HG02938 (cell line): ENCODE data around the gene TNFRSF18.
"Not testable (repeated sequence)": the region's sequence is repeated elsewhere in the genome, so short reads cannot be mapped to it uniquely, and the experiment has no call there.

Experiments used
- ATAC-seq: cut with Tn5 transposase; IDR thresholded peaks from one replicate; pipeline ENCODE4 v1.9.1; 2021; ENCODE audit warnings: mild to moderate bottlenecking, moderate library complexity; ENCODE audit not compliant: unreplicated experiment

The TNFRSF18 gene

DNA sequence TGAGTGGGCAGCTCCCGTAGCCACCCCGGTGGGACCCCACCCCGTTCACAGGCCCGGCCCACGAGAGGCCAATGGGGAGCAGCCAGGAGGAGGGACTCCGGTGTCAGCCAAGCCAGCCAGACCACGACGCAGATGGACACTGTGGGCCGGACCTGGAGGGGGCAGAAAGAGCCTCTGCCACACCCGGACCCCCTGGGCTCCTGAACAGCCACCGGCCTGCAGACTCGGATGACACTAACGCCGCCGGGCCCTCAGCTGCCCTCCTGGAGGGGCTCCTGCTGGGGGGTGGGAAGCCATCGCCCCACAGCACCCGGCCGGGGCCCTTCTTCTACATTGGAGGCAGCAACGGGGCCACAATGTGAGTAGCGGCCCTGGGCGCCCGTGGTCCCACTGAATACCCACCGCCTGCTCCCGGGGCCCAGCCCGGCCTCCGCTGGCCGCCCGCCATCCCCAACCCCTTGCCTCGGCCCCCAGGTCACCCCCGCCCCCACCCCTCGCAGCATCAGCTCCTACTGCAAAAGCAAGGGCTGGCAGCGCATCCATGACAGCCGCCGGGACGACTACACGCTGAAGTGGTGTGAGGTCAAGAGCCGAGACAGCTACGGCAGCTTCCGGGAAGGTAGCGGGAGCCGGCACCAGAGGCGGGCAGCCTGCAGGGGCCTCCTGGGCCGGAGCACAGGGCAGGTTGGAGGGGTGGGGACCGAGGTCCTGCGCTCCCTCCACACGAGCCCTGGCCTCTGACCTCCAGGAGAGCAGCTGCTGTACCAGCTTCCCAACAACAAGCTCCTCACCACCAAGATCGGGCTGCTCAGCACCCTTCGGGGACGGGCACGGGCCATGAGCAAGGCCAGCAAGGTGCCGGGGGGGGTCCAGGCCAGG, 26.2 kb downstream of the TNFRSF18 start:
- no peak for ATAC-seq

DNA sequence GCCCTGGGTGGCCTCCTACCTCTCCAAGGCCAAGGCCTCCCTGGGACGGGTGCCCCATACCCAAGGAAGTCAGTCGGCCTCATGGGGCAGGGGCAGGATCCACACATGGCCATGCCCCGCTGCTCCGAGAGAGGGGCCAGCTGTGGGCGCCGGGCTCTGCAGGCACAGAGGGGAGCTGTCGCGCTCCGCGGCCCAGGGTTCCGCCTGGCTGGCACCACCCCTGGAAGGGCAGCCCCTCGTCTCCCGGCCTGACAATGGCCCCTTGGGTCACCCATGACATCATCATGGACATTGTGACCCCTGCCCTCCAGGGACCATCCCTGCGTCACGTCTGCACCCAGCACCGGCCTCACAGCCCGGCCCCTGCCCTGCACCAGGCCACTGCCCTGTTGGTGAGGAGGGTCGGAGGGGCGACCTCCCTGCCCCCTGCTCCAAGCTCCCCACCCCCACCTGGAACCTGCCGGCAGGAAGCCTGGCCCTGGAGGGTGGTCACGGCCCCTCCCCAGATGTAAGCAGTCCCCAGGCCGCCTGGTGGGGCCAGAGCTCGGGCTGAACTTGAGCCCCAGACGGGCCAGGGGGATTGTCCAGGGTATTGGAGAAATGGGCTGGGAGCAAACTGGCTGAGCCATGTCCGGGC, 26.9 kb downstream of the TNFRSF18 start:
- ATAC-seq = no peak

GRCh38 chr1:1178794-1179331, 27.5 kb downstream of the TNFRSF18 start:
- no peak for ATAC-seq

GRCh38 chr1:1177452-1178206, 28.8 kb downstream of the TNFRSF18 start:
- ATAC-seq = no peak

DNA sequence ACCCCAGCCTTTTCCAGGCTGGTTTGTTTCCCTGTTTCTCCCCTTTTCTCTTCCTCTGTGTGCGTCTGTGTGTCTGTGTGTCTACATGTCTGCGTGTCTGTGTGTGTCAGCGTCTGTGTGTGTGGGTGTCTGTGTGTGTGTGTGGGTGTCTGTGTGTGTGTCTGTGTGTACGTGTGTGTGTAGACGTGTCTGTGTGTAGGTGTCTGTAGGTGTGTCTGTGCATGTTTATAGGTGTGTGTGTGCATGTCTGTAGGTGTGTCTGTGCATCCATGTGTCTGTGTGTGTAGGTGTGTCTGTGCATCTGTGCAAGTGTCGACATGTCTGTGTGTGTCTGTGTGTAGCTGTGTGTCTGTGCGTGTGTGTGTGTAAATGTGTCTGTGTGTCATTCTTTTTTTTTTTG, 29.5 kb downstream of the TNFRSF18 start:
- no peak for ATAC-seq

DNA sequence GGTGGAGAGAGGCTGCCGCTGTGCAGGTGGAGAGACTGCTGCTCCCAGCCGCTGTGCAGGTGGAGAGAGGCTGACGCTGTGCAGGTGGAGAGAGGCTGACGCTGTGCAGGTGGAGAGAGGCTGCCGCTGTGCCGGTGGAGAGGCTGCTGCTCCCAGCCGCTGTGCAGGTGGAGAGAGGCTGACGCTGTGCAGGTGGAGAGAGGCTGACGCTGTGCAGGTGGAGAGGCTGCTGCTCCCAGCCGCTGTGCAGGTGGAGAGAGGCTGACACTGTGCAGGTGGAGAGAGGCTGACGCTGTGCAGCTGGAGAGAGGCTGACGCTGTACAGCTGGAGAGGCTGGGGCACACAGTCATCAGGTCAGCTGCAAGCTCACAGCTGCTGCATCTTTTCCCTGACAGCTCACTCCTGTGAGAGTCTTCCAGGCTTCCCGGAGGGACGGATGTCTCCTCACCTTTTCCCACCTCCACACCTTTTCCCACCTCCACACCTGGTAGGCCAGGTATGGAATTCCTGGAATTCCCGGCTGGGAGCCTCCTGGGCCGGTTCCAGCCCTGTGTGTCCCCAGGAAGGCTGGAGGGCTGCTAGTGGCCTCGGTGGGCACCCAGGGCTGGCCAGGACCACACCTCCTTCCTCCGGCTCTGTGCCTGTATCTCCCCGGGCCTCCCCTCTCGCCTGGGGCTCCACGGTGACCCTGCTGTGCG, 30.2 kb downstream of the TNFRSF18 start:
- ATAC-seq = not testable (repeated sequence)

DNA sequence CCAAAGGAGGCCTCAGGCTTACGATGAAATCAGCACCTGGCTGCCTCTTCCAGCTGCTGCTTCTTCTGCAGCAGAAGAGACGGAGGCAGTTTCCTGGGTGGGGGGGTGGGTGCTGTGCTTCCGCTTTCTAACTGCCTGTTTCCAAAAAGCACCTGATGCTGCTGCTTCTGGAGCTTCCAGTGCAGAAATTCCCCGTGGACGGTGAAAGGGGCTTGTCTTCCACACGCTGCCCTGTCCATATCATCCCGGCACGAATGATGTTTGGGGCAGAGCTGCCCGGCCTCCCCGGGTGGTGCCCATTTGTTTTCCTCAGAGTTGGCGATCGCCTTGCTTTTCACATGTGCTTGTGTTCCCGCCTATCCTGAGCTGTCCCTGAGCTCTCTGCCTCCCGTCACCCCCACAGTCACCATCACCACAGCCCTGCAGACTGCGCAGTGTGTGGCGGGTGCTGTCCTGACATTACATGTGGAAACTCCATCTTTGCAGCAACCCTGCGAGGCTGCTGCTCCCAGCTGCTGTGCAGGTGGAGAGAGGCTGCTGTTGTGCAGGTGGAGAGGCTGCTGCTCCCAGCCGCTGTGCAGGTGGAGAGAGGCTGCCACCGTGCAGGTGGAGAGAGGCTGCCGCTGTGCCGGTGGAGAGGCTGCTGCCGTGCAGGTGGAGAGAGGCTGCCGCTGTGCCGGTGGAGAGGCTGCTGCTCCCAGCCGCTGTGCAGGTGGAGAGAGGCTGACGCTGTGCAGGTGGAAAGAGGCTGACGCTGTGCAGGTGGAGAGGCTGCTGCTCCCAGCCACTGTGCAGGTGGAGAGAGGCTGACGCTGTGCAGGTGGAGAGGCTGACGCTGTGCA, 30.9 kb downstream of the TNFRSF18 start:
- no peak for ATAC-seq

GRCh38 chr1:1173793-1174415, 32.5 kb downstream of the TNFRSF18 start, which contains the start of gene TTLL10:
TTLL10 (plus strand) TSS chr1:1173880; CDS start chr1:1179216, 5,336 bp downstream.
- no peak for ATAC-seq

- no peak for ATAC-seq
These were observed 33.2 kb downstream of the TNFRSF18 start for GRCh38 chr1:1173061-1173792.

DNA sequence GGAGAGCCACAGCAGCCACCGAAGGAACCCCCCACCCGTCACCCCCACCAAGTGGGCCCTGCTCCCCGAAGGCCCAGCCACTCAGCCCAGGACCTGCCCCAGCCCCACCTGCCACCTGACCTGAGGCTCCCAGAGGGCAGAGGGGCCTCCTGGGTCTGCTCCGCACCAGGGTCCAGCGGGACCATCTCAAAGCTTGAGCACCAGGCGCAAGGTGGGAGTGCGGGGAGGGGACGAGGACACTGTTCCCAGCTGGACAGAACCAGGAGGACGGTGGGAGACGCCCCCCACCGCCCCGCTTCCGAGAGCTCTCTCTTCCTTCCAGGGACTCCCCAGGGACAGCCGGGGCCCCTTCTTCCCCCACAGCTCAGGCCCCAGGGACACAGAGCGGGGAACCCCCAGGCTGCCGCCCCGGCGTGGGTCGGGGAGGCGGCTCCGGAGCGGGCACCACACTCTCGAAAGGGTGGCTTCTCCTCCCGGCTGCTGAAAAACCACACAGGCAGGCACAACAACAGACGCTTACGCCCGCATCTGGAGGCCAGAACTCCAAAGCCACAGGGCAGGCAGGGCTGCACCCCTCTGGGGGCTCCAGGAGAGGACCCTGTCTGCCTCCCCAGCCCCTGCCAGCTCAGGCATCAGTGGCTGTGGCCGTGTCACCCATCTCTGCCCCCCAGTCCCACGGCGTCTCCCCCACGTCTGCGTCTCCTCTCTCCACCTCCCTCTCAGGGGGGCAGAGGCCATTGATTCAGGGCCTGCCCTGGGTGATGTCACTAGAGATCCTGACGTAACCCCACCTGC, 34.6 kb downstream of the TNFRSF18 start:
- no peak for ATAC-seq

- no peak for ATAC-seq
These were observed 35.2 kb downstream of the TNFRSF18 start for GRCh38 chr1:1171161-1171545.

DNA sequence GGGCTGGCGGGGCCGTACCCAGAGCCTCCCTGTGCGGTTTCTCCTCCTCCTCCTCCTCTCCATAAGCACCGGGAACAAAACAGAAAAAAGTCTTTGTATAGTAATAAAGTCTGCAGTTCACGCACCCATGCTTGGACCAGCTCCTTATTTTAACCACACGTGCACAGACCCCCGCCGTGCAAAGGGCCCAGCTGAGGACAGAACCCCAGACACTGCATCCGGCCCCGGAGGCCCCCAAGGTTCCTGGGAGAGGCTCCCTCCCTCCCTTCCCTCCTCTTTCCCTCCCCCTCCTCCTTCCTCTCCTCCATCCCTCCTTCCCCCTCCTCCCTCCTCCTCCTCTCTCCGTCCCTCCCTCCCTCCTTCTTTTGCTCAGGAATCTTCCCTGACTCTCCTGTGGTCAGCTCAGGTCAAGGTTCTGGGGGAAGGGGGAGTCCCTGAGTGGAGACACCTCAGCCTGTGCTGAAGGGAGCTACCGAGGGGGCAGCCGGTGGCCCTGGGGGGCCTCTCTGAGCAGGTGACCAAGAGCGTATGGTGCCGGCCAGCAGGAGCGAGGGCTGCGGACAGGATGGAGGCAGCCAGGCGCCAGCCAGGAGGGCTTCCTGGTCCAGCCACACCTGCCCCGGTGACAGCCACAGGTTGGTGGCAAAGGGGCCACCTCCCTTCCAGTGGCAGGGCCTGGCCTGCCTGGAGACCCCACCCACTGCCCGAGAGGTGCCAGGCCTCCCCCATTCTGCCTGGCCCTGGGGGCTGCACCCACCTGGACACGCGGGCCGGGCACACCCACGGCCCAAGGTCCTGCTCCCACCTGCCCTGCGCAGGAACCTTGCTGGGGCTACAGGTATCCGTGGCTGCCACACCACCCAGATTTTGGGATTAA, 35.9 kb downstream of the TNFRSF18 start:
- ATAC-seq = no peak

GRCh38 chr1:1169429-1170214, 36.8 kb downstream of the TNFRSF18 start:
- no peak for ATAC-seq

GRCh38 chr1:1168451-1169411, 37.7 kb downstream of the TNFRSF18 start:
- no peak for ATAC-seq
